Mesothelial cell of epicardium (in vitro differentiated cells): Measurements from ENCODE around the gene ATP2B1. TPM values are rescaled to one million over a fixed set of nuclear protein-coding genes. Genes with fewer than 3 reads are reported as not detected.

Source experiments
- DNase-seq, 2 experiments: peaks; one replicate each; pipeline ENCODE4 v3.0.0; 2021; ENCODE audit warnings: low spot score in 2 of 2; ENCODE audit not compliant: unreplicated experiment in 2 of 2
- H3K27ac Mint-ChIP-seq: 2 replicates; pipeline ENCODE4 v1.8.0; 2021; ENCODE audit warnings: mixed read lengths
- H3K27me3 Mint-ChIP-seq: 2 replicates; pipeline ENCODE4 v1.8.0; 2021; ENCODE audit warnings: low read depth, mixed read lengths
- H3K36me3 Mint-ChIP-seq: 2 replicates; pipeline ENCODE4 v1.8.0; 2021; ENCODE audit warnings: mixed read lengths
- H3K4me1 Mint-ChIP-seq: 2 replicates; pipeline ENCODE4 v1.8.0; 2021; ENCODE audit warnings: mixed read lengths
- H3K4me3 Mint-ChIP-seq: 2 replicates; pipeline ENCODE4 v1.8.0; 2021; ENCODE audit warnings: mild to moderate bottlenecking, moderate library complexity, mixed read lengths
- H3K9me3 Mint-ChIP-seq: 2 replicates; pipeline ENCODE4 v1.8.0; 2021; ENCODE audit warnings: mixed read lengths
- CTCF ChIP-seq: fragments of 200-600 bp; sonication (generic); IDR thresholded peaks from one replicate; pipeline ENCODE4 v1.5.0; 2021; ENCODE audit warnings: antibody characterized with exemption; ENCODE audit not compliant: unreplicated experiment
- total RNA-seq: library from RNA; stranded (reverse); gene quantifications from 3 replicates; pipeline ENCODE4 v1.2.1, GENCODE V29; 2021

ATP2B1 gene
- total RNA-seq, 1 donor from 2014 or later: 131 TPM

- peaks cover 7% of the 10 kb centered on the region for H3K9me3 Mint-ChIP-seq
- H3K27ac Mint-ChIP-seq: no peak overlapping the region
- no peaks in the 10 kb centered on the region for H3K4me1 Mint-ChIP-seq
- no peak for DNase-seq
- no peaks in the 10 kb centered on the region for H3K27me3 Mint-ChIP-seq
- H3K36me3 Mint-ChIP-seq: no peaks in the 10 kb centered on the region
- no peak overlapping the region for H3K4me3 Mint-ChIP-seq
- TF ChIP-seq CTCF: no peak
Observed at GRCh38 chr12:89750389-89751351, 42.0 kb upstream of the ATP2B1 start.

- Mint-ChIP-seq H3K27me3 (no peaks in the 10 kb centered on the region), H3K9me3 (peaks cover 7% of the 10 kb centered on the region), H3K4me1 (no peaks in the 10 kb centered on the region), H3K36me3 (no peaks in the 10 kb centered on the region), H3K27ac (no peak overlapping the region), H3K4me3 (no peak overlapping the region)
- TF ChIP-seq CTCF: no peak
- DNase-seq: no peak
Observed at GRCh38 chr12:89748791-89749190, 40.2 kb upstream of the ATP2B1 start.

- no peak overlapping the region for H3K27ac Mint-ChIP-seq
- TF ChIP-seq CTCF: no peak
- H3K4me3 Mint-ChIP-seq: no peak overlapping the region
- no peaks in the 10 kb centered on the region for H3K4me1 Mint-ChIP-seq
- no peaks in the 10 kb centered on the region for H3K27me3 Mint-ChIP-seq
- no peak for DNase-seq
- peaks cover 36% of the 10 kb centered on the region for H3K9me3 Mint-ChIP-seq
- peaks cover 22% of the 10 kb centered on the region for H3K36me3 Mint-ChIP-seq
Observed at GRCh38 chr12:89745286-89745685, 36.6 kb upstream of the ATP2B1 start.

- DNase-seq: no peak
- Mint-ChIP-seq H3K27me3 (no peaks in the 10 kb centered on the region), H3K4me1 (no peaks in the 10 kb centered on the region), H3K4me3 (no peak overlapping the region), H3K9me3 (peaks cover 59% of the 10 kb centered on the region), H3K36me3 (peaks cover 37% of the 10 kb centered on the region), H3K27ac (no peak overlapping the region)
- no peak for TF ChIP-seq CTCF
Observed at GRCh38 chr12:89742337-89743022, 33.8 kb upstream of the ATP2B1 start.

GRCh38 chr12:89740943-89741342 lies 32.3 kb upstream of the ATP2B1 start:
- H3K9me3 Mint-ChIP-seq: peaks cover 64% of the 10 kb centered on the region
- no peak for DNase-seq
- no peak overlapping the region for H3K4me3 Mint-ChIP-seq
- H3K4me1 Mint-ChIP-seq: no peaks in the 10 kb centered on the region
- H3K27ac Mint-ChIP-seq: no peak overlapping the region
- TF ChIP-seq CTCF: no peak
- H3K27me3 Mint-ChIP-seq: no peaks in the 10 kb centered on the region
- peaks cover 39% of the 10 kb centered on the region for H3K36me3 Mint-ChIP-seq
